Activated naive CD4-positive, alpha-beta T cell treated with anti-CD3 and anti-CD28 coated beads for 36 hours (primary cell): ENCODE data around the gene SESN1. TPM values are rescaled to one million over a fixed set of nuclear protein-coding genes. Genes with fewer than 3 reads are reported as not detected.

Source experiments
- CTCF ChIA-PET: fragments of 350-600 bp; sonication (Branson Sonifier 250); formaldehyde crosslinking; loops from one replicate; lab custom pipeline; 2021; ENCODE audit warnings: antibody characterized with exemption; lab: Charles Lee
- DNase-seq: peaks from one replicate; pipeline ENCODE4 v3.0.0-alpha.2; 2020
- H3K27ac Mint-ChIP-seq: one replicate; pipeline ENCODE4 v1.8.0; 2021; ENCODE audit warnings: mild to moderate bottlenecking, mixed read lengths
- H3K27me3 Mint-ChIP-seq: one replicate; pipeline ENCODE4 v1.8.0; 2021; ENCODE audit warnings: low read depth, mixed read lengths
- H3K36me3 Mint-ChIP-seq: one replicate; pipeline ENCODE4 v1.8.0; 2021; ENCODE audit warnings: low read depth, mixed read lengths
- H3K4me1 Mint-ChIP-seq: one replicate; pipeline ENCODE4 v1.8.0; 2021; ENCODE audit warnings: low read depth, mixed read lengths
- H3K4me3 Mint-ChIP-seq: one replicate; pipeline ENCODE4 v1.8.0; 2021; ENCODE audit warnings: mild to moderate bottlenecking, moderate library complexity, mixed read lengths
- H3K9me3 Mint-ChIP-seq: one replicate; pipeline ENCODE4 v1.8.0; 2021; ENCODE audit warnings: mixed read lengths
- intact Hi-C: fragments of 100-400 bp; cut with micrococcal nuclease; formaldehyde crosslinking; loops from one replicate; pipeline ENCODE4 v1.15.1; 2023
- total RNA-seq, 2 experiments: library from RNA; stranded (reverse); gene quantifications; one replicate each; pipeline ENCODE4 v1.2.3, GENCODE V29; 2021

SESN1 gene
- total RNA-seq, 2 experiments from 2014 or later, result 34.0 to 35.0 TPM

GRCh38 chr6:109007521-109007920 lies 87.1 kb downstream of the SESN1 start:
- no peak for DNase-seq
- no peaks in the 10 kb centered on the region for H3K36me3 Mint-ChIP-seq
- intact Hi-C loops, result loop anchor here (5.0 kb wide), 1 partner anchor 105 kb away; no protein-coding TSS in a partner anchor
- H3K27me3 Mint-ChIP-seq, result no peaks in the 10 kb centered on the region
- H3K4me1 Mint-ChIP-seq, result peaks cover 46% of the 10 kb centered on the region
- CTCF ChIA-PET, result interaction anchor here (0.7 to 1.5 kb wide), 2 partner anchors 39 to 65 kb away, joined by 3 to 7 read pairs; no protein-coding TSS in a partner anchor
- no peak overlapping the region for H3K27ac Mint-ChIP-seq
- no peaks in the 10 kb centered on the region for H3K9me3 Mint-ChIP-seq
- H3K4me3 Mint-ChIP-seq, result peak overlapping the region; percentile 89

- Mint-ChIP-seq H3K27ac (no peak overlapping the region), H3K36me3 (no peaks in the 10 kb centered on the region), H3K9me3 (no peaks in the 10 kb centered on the region), H3K4me1 (peaks cover 49% of the 10 kb centered on the region), H3K4me3 (no peak overlapping the region), H3K27me3 (no peaks in the 10 kb centered on the region)
- DNase-seq, result no peak
- intact Hi-C loops, result loop anchor here (5.0 kb wide), 1 partner anchor 105 kb away; no protein-coding TSS in a partner anchor
- CTCF ChIA-PET, result interaction anchor here (0.7 to 1.5 kb wide), 3 partner anchors 39 to 67 kb away, joined by 3 to 7 read pairs (median 3); no protein-coding TSS in a partner anchor
Observed at GRCh38 chr6:109006818-109007217, 87.8 kb downstream of the SESN1 start.

GRCh38 chr6:109002882-109003281 lies 91.8 kb downstream of the SESN1 start:
- Mint-ChIP-seq H3K4me1 (peaks cover 38% of the 10 kb centered on the region), H3K9me3 (no peaks in the 10 kb centered on the region), H3K4me3 (no peak overlapping the region), H3K27me3 (no peaks in the 10 kb centered on the region), H3K27ac (no peak overlapping the region), H3K36me3 (peaks cover 7% of the 10 kb centered on the region)
- no peak for DNase-seq
- intact Hi-C loops, result no loop called here
- CTCF ChIA-PET, result no interaction called here

GRCh38 chr6:109002051-109002697 lies 92.5 kb downstream of the SESN1 start:
- Mint-ChIP-seq H3K4me1 (peaks cover 32% of the 10 kb centered on the region), H3K4me3 (no peak overlapping the region), H3K9me3 (no peaks in the 10 kb centered on the region), H3K27me3 (no peaks in the 10 kb centered on the region), H3K27ac (no peak overlapping the region), H3K36me3 (peaks cover 7% of the 10 kb centered on the region)
- CTCF ChIA-PET, result interaction anchor here (0.7 kb wide), 1 partner anchor 69 kb away, joined by 3 read pairs; no protein-coding TSS in a partner anchor
- DNase-seq, result no peak
- intact Hi-C loops, result no loop called here

- Mint-ChIP-seq H3K9me3 (no peaks in the 10 kb centered on the region), H3K27me3 (no peaks in the 10 kb centered on the region), H3K27ac (no peak overlapping the region), H3K36me3 (peaks cover 9% of the 10 kb centered on the region), H3K4me1 (peaks cover 24% of the 10 kb centered on the region), H3K4me3 (no peak overlapping the region)
- intact Hi-C loops, result no loop called here
- no peak for DNase-seq
- CTCF ChIA-PET, result no interaction called here
Observed at GRCh38 chr6:109001291-109001894, 93.3 kb downstream of the SESN1 start.

- Mint-ChIP-seq H3K9me3 (no peaks in the 10 kb centered on the region), H3K36me3 (peaks cover 11% of the 10 kb centered on the region), H3K27me3 (no peaks in the 10 kb centered on the region), H3K4me3 (no peak overlapping the region), H3K27ac (no peak overlapping the region), H3K4me1 (peaks cover 18% of the 10 kb centered on the region)
- intact Hi-C loops, result no loop called here
- CTCF ChIA-PET, result no interaction called here
- DNase-seq, result no peak
Observed at GRCh38 chr6:109000289-109000688, 94.4 kb downstream of the SESN1 start.

GRCh38 chr6:108999428-108999827 lies 95.2 kb downstream of the SESN1 start:
- Mint-ChIP-seq H3K4me3 (no peak overlapping the region), H3K9me3 (no peaks in the 10 kb centered on the region), H3K4me1 (peaks cover 10% of the 10 kb centered on the region), H3K36me3 (peaks cover 11% of the 10 kb centered on the region), H3K27me3 (no peaks in the 10 kb centered on the region), H3K27ac (no peak overlapping the region)
- no peak for DNase-seq
- CTCF ChIA-PET, result no interaction called here
- intact Hi-C loops, result no loop called here

GRCh38 chr6:108998485-108998884 lies 96.2 kb downstream of the SESN1 start:
- DNase-seq, result no peak
- peaks cover 8% of the 10 kb centered on the region for H3K4me1 Mint-ChIP-seq
- no peak overlapping the region for H3K27ac Mint-ChIP-seq
- CTCF ChIA-PET, result no interaction called here
- no peaks in the 10 kb centered on the region for H3K27me3 Mint-ChIP-seq
- intact Hi-C loops, result no loop called here
- peaks cover 13% of the 10 kb centered on the region for H3K36me3 Mint-ChIP-seq
- no peaks in the 10 kb centered on the region for H3K9me3 Mint-ChIP-seq
- H3K4me3 Mint-ChIP-seq, result no peak overlapping the region

GRCh38 chr6:108996208-108996607 lies 98.4 kb downstream of the SESN1 start:
- no peaks in the 10 kb centered on the region for H3K4me1 Mint-ChIP-seq
- H3K27me3 Mint-ChIP-seq, result no peaks in the 10 kb centered on the region
- H3K27ac Mint-ChIP-seq, result no peak overlapping the region
- H3K9me3 Mint-ChIP-seq, result no peaks in the 10 kb centered on the region
- intact Hi-C loops, result no loop called here
- DNase-seq, result no peak
- peaks cover 18% of the 10 kb centered on the region for H3K36me3 Mint-ChIP-seq
- no peak overlapping the region for H3K4me3 Mint-ChIP-seq
- CTCF ChIA-PET, result interaction anchor here (0.9 kb wide), 1 partner anchor 48 kb away, joined by 4 read pairs; no protein-coding TSS in a partner anchor

- CTCF ChIA-PET, result no interaction called here
- no peak for DNase-seq
- Mint-ChIP-seq H3K36me3 (peaks cover 25% of the 10 kb centered on the region), H3K9me3 (no peaks in the 10 kb centered on the region), H3K4me1 (no peaks in the 10 kb centered on the region), H3K27me3 (no peaks in the 10 kb centered on the region), H3K27ac (no peak overlapping the region), H3K4me3 (no peak overlapping the region)
- intact Hi-C loops, result no loop called here
Observed at GRCh38 chr6:108995296-108995695, 99.3 kb downstream of the SESN1 start.

GRCh38 chr6:108993876-108994275 lies 100.8 kb downstream of the SESN1 start:
- Mint-ChIP-seq H3K9me3 (no peaks in the 10 kb centered on the region), H3K27me3 (no peaks in the 10 kb centered on the region), H3K4me3 (no peak overlapping the region), H3K27ac (no peak overlapping the region), H3K36me3 (peaks cover 25% of the 10 kb centered on the region), H3K4me1 (no peaks in the 10 kb centered on the region)
- intact Hi-C loops, result no loop called here
- CTCF ChIA-PET, result no interaction called here
- no peak for DNase-seq

GRCh38 chr6:108989700-108990099 lies 104.9 kb downstream of the SESN1 start:
- Mint-ChIP-seq H3K36me3 (peaks cover 24% of the 10 kb centered on the region), H3K9me3 (no peaks in the 10 kb centered on the region), H3K27ac (no peak overlapping the region), H3K4me1 (no peaks in the 10 kb centered on the region), H3K4me3 (no peak overlapping the region), H3K27me3 (no peaks in the 10 kb centered on the region)
- no peak for DNase-seq
- CTCF ChIA-PET, result no interaction called here
- intact Hi-C loops, result no loop called here

- intact Hi-C loops, result no loop called here
- Mint-ChIP-seq H3K4me3 (no peak overlapping the region), H3K27me3 (no peaks in the 10 kb centered on the region), H3K36me3 (peaks cover 24% of the 10 kb centered on the region), H3K9me3 (no peaks in the 10 kb centered on the region), H3K4me1 (no peaks in the 10 kb centered on the region), H3K27ac (no peak overlapping the region)
- no peak for DNase-seq
- CTCF ChIA-PET, result interaction anchor here (0.8 kb wide), 1 partner anchor 175 kb away, joined by 3 read pairs; no protein-coding TSS in a partner anchor
Observed at GRCh38 chr6:108988765-108989164, 105.9 kb downstream of the SESN1 start.
